ENCODE results near the gene BFSP2.

The BFSP2 gene

DNA sequence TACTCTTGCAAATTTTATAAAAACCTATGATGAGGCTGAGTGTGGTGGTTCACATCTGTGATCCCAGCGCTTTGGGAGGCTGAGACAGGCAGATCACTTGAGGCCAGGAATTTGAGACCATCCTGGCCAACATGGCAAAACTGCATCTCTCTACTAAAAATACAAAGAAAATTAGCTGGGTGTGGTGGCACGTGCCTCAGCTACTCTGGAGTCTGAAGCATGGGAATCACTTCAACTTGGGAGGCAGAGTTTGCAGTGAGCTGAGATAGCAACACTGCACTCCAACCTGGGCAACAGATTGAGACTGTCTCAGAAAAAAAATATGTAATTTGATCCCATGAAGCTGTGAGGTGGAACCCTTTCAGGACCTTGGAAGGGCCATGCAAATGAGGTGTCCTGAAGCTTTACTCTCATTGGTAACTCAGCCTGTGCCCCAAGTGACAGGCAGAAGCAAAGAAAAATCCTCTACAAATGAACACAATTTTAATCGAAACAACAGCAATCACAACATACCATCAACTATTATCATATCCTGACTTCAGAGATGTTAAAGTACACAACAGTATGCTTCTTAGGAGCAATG, 89.0 kb downstream of the BFSP2 start:
- Histone ChIP-seq H3K27me3 (replicated peaks) (no peaks in the 10 kb centered on the region), H3K36me3 (replicated peaks) (no peaks in the 10 kb centered on the region), H3K4me3 (ENCODE audit: low read depth, low read length) (no peak overlapping the region), H3K27ac (no peak overlapping the region)
- in situ Hi-C loops (cut with HindIII; ENCODE audit: low pct_ligation_motif_present, low sequenced_read_pairs) = loop anchor here (25.0 kb wide), 1 partner anchor 98 kb away; no protein-coding TSS in a partner anchor
- DNase-seq = peak; percentile 72
- TF ChIP-seq CTCF (IDR thresholded peaks at IDR 0.05; ENCODE audit: low read depth, low read length, missing control alignments) = no peak

GRCh38 chr3:133489466-133490085, 89.7 kb downstream of the BFSP2 start:
- DNase-seq = no peak
- Histone ChIP-seq H3K36me3 (replicated peaks) (no peaks in the 10 kb centered on the region), H3K27me3 (replicated peaks) (no peaks in the 10 kb centered on the region), H3K4me3 (ENCODE audit: low read depth, low read length) (no peak overlapping the region), H3K27ac (no peak overlapping the region)
- in situ Hi-C loops (cut with HindIII; ENCODE audit: low pct_ligation_motif_present, low sequenced_read_pairs) = loop anchor here (25.0 kb wide), 1 partner anchor 98 kb away; no protein-coding TSS in a partner anchor
- TF ChIP-seq CTCF (IDR thresholded peaks at IDR 0.05; ENCODE audit: low read depth, low read length, missing control alignments) = no peak

GRCh38 chr3:133490468-133491351, 90.9 kb downstream of the BFSP2 start:
- no peak for TF ChIP-seq CTCF (IDR thresholded peaks at IDR 0.05; ENCODE audit: low read depth, low read length, missing control alignments)
- no peak for DNase-seq
- Histone ChIP-seq H3K27ac (no peak overlapping the region), H3K27me3 (replicated peaks) (no peaks in the 10 kb centered on the region), H3K4me3 (ENCODE audit: low read depth, low read length) (no peak overlapping the region), H3K36me3 (replicated peaks) (no peaks in the 10 kb centered on the region)
- in situ Hi-C loops (cut with HindIII; ENCODE audit: low pct_ligation_motif_present, low sequenced_read_pairs) = loop anchor here (25.0 kb wide), 1 partner anchor 97 kb away; no protein-coding TSS in a partner anchor

GRCh38 chr3:133491481-133492059, 91.7 kb downstream of the BFSP2 start:
- Histone ChIP-seq H3K4me3 (ENCODE audit: low read depth, low read length) (no peak overlapping the region), H3K27me3 (replicated peaks) (no peaks in the 10 kb centered on the region), H3K36me3 (replicated peaks) (no peaks in the 10 kb centered on the region), H3K27ac (no peak overlapping the region)
- no peak for TF ChIP-seq CTCF (IDR thresholded peaks at IDR 0.05; ENCODE audit: low read depth, low read length, missing control alignments)
- in situ Hi-C loops (cut with HindIII; ENCODE audit: low pct_ligation_motif_present, low sequenced_read_pairs) = loop anchor here (25.0 kb wide), 1 partner anchor 96 kb away; no protein-coding TSS in a partner anchor
- DNase-seq = no peak

DNA sequence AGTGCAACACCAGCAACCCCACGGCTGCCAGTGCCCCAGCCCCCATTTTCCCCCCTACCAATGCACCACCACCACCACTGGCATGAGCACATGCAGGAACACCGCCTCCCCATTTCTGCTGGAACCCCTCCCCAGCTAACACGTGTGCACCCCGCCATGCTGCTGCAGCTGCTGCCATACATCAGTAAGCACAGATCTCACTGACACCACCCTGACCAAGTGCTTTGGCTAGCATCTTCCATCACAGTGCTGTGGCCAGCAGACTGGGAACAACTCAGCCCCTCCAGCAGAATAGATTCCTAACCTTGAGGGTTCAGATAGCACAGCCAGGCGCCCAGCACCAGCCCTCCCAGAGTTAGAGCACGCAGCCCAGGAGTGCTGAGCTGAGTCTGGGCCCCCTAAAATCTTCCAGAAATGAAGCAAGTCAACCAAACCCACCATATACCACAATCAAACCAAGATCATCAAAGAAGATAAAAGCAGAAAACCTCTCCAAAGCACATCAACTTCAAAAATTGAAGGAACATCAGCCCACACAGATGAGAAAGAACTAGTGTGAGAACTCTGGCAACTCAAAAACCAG, 92.4 kb downstream of the BFSP2 start:
- Histone ChIP-seq H3K4me3 (ENCODE audit: low read depth, low read length) (no peak overlapping the region), H3K36me3 (replicated peaks) (no peaks in the 10 kb centered on the region), H3K27ac (no peak overlapping the region), H3K27me3 (replicated peaks) (no peaks in the 10 kb centered on the region)
- TF ChIP-seq CTCF (IDR thresholded peaks at IDR 0.05; ENCODE audit: low read depth, low read length, missing control alignments) = no peak
- DNase-seq = no peak
- in situ Hi-C loops (cut with HindIII; ENCODE audit: low pct_ligation_motif_present, low sequenced_read_pairs) = loop anchor here (25.0 kb wide), 1 partner anchor 95 kb away; no protein-coding TSS in a partner anchor
